Jurkat, Clone E6-1 (cell line): ENCODE measurements around the gene TRAFD1.
A peak's percentile ranks its signal among the peaks of the same experiment; 100 is the strongest.

Source experiments
- DNase-seq: peaks from one replicate; pipeline ENCODE4 v3.0.0-alpha.2; 2011; ENCODE audit warnings: low read depth, low spot score
- H3K4me3 ChIP-seq: 2 replicates; pipeline ENCODE4 v1.5.1; 2011; ENCODE audit warnings: mild to moderate bottlenecking, low read length, control low read depth, moderate library complexity

TRAFD1 gene

DNA sequence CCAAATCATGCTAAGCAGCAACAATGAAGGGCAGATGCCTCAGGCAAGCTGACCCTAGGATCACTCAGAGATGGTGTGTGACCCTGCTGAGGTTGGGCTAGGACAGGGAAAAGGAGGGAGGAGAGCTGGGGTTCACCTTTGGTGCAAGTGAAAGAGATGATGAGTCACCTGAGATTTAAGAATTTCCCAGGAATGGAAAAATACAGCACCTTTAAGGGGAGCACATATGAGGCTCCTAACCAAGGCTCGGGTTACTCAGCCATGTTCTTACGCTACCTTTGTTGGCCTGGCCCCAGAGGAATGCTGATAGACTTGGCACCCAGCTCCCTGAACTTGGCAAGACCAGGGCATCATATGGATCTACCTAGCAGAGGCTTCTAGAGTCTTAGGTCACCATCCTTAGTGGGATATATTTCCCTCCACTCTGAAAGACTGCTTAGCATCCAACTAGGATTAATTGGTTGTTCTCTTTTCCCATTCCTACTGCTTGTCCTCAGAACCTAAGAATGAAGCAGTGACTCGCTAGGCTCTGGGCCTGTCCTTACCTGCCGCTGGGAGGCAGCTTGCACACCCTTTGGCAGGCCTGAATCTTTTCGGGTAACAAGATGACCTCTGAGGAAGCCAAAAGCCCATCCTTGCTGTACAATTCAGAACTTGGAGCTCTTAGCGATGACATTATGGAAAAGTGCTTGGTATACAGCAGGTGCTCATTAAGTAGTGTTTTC, 12.8 kb upstream of the TRAFD1 start:
- H3K4me3 ChIP-seq: no peak overlapping the region
- DNase-seq: no peak

DNA sequence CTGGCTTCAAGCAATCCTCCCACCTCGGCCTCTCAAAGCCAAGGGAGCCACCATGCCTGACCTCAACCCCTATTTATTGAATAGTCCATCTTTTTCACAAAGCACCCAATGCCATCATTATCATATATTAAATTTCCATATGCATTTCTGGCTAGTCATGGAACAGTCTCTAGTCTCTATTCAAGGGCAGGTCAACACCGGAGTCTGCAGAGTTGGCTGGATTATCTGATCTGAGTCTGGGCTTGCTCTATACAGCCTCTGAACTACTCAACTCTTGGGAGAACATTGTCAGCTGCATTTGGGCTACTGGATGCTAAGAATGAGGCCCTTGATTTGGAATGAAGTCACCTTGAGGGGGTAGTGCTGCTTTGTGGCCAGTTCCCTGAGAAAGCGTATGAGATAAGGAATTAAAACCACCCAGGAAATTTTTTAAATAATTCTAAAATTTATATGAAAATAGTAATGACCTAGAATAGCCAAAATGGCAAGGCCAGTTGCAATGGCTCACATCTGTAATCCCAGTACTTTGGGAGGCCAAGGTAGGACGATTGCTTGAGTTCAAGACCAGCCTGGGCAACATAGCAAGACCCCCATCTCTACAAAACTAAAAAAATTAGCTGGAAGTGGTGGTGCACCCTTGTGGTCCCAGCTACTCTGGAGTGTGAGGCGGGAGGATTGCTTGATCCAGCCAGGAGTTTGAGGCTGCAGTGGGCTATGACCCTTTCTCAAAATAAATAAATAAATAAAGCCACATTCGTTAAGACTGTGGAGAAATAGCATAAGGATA, 9.9 kb upstream of the TRAFD1 start:
- H3K4me3 ChIP-seq: no peak overlapping the region
- DNase-seq: no peak

DNA sequence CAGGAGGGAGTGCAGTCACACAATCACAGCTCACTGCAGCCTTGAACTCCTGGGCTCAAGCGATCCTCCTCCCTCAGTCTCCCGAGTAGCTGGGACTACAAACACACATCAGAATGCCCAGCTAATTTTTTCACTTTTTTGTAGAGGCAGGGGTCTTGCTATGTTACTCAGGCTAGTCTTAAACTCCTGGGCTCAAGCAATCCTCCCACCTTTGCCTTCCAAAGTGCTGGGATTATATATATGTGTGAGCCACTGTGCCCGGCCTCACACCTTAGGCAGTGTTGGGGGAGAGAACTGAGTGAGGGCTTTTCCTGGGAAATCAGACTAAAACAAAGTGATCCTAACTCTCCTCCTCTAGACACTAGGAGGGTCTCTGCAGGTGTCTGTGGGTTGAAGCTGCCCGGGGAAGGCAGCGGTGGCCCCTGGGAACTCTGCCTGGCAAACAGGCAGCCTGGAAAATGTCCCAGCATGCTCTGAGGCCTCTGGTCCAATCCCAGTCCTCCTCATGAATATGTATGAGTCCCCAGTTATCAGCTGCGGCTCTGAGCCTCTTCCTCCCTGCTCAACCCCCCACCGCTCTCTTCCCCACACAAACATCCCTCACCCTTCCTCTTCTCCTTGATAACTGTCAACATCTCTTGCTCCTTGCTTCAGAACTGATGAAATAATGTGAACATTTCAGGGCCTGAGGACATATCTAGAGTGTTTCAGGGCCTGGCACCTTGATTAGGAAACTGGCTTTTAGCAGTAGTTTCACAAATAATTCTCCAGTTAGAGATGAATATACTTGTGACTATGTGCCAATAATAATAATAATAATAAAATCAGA, 8.9 kb upstream of the TRAFD1 start:
- no peak overlapping the region; the same call in 1 of the 2 replicates for H3K4me3 ChIP-seq
- DNase-seq: peak; percentile 65

DNA sequence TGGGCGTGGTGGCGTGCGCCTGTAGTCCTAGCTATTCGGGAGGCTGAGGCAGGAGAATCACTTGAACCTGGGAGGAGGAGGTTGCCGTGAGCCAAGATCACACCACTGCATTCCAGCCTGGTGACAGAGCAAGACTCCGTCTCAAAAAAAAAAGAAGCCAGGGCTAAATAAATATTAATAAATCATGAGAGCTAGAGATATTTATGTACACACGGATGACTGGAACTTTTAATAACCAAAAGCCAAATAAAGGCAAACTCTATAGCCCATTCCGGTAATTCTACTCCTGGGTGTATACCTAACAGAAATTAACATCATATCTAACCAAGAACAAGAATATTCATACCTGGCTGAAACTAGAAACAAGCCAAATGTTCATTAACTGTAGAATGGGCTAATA, 7.7 kb upstream of the TRAFD1 start:
- DNase-seq: no peak
- no peak overlapping the region for H3K4me3 ChIP-seq

DNA sequence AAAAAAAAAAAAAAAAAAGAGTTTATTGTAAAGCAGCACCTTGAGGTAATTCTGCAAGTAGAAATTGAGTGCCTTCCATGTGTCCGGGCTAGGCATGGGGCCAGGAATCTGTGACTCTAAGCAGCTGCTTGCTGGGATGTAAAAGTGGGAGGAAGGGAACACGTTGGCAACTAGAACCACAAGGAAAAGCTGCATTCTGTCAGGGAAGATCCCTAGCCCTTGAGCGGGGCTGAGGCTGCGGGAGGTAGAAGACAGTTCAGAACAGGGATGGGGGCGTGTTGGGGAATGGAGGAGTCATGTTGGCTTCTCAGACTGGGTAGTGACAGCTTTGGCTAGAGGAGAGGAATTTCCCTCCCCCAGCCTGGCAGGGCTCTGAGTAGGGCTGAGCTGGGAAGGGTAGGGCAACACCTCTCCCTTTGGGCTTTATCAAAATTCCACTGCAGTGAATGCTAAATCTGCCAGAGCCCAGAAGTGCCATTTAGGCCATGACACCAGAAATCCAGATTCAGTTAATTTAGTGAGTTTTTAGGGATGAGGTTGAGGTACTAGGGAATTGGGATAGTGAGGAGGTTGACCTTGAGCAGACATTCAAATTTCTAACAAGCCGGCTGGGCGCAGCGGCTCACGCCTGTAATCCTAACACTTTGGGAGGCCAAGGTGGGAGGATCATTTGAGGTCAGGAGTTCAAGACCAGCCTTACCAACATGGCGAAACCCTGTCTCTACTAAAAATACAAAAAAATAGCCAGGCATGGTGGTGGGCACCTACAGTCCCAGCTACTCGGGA, 3.4 kb upstream of the TRAFD1 start:
- DNase-seq: no peak
- no peak overlapping the region for H3K4me3 ChIP-seq

DNA sequence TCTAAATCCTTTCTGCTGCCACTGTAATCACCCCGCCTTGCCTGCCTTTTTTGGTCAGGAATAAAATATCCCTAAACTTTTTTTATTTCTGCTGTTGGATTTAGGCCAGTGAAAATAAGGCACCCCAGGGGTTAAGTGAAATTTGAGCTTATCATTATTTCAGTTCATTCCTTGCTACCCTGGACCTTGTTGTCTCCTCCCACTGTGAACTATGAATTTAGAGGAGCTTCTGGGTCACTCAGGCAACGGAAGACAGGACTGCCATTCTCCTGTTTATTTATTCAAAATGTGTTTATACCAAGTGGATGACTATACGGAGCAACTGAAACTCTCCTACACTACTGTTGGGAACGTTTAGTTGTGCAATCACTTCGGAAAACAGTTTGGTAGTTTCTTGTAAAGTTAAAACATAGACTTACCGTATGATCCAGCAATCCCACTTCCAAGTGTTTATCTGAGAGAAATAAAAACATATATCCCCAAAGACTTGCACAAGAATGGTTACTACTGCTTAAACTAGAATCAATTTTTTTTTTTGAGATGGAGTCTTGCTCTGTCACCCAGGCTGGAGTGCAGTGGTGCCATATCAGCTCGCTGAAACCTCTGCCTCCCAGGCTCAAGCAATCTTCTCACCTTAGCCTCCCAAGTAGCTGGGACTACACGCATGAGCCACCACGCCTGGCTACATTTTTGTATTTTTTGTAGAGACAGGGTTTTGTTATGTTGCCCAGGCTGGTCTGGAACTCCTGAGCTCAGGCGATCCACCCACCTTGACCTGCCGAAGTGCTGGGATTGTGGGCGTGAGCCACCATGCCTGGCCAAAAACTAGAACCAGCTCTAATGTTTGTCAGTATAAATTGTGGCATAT, 2.3 kb upstream of the TRAFD1 start:
- no peak for DNase-seq
- no peak overlapping the region for H3K4me3 ChIP-seq

DNA sequence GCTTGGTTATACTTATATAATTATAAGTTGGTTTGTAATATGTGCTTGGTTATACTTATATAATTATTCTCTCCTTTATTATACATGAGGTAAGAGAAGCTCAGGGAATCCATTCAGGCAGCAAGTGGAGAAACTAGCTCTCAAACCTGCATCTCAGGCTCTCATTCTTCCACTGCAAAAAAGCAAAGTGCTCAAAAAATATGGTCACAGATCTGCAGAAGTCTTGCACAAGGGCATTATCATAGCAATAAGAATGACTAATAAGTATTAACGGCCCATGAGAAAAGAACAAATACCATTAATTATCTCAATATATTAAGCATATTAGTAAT, 476 bp upstream of the TRAFD1 start:
- H3K4me3 ChIP-seq: no peak overlapping the region; the same call in 1 of the 2 replicates
- DNase-seq: no peak

DNA sequence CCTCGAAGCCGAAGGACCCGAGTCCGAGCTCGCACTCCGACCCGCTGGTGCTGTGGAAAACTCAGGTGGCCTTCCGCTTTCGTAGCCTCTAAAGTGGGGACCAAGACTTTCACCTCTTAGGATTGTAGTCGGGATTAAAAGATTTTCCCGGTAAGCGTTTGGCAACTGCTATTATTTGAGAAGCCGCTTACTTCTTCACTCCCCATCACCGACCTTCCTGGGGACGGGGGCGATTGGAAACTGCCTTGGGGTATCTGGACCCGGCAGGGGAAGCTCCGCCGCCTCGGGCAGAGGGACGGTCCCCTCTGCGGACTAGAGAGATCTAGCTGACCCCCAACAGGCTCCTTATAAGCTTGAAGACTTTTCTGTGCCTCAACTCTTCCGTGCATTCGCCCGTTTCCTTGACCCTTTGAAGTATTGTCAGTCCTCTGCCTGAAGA, 659 bp downstream of the TRAFD1 start:
- H3K4me3 ChIP-seq: peak overlapping the region; percentile 84
- DNase-seq: no peak

DNA sequence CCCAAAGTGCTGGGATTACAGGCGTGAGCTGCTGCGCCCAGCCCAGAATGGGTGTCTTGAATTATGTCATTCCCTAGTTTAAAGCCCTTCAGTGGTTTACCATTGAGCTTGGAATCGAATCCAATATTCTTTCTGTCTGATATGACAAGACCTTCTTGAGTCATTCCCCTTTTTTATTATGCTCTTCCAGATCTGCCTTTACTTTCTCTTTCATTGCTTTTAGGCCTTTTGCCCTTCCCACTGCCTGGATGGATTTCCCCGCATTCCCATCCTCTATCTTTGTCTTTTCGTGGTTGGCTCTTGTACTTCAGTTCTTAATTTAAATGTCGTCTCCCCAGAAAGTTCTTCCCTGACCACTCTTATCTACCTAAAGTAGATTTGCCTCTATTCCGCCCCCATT, 1.6 kb downstream of the TRAFD1 start:
- no peak overlapping the region for H3K4me3 ChIP-seq
- no peak for DNase-seq

DNA sequence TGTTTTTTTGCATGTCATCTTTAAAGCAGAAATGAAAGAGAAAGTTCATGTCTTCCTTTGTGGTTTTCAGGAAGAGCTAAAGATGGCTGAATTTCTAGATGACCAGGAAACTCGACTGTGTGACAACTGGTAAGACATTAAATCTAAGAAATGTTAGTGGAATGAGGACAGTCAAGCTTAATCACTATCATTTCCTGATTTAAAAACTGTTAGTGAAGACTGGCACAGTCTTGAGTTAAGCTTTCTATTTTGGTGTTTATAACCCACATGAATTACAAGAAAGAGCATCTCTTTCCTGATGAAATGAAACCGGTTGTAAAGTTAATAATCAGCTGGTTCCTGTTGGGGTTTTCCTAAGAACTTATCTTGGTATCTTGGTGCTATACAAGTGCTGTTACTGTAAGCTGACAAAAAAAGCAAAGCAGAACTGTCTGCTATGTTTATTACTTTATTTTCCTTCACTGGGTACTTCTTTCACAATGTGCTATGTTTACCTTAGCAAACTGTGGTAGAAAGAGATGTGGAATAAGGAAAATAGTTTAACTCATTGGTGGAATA, 5.2 kb downstream of the TRAFD1 start:
- peak overlapping the region; percentile 13; the same call in 1 of the 2 replicates for H3K4me3 ChIP-seq
- DNase-seq: peak; percentile 84

DNA sequence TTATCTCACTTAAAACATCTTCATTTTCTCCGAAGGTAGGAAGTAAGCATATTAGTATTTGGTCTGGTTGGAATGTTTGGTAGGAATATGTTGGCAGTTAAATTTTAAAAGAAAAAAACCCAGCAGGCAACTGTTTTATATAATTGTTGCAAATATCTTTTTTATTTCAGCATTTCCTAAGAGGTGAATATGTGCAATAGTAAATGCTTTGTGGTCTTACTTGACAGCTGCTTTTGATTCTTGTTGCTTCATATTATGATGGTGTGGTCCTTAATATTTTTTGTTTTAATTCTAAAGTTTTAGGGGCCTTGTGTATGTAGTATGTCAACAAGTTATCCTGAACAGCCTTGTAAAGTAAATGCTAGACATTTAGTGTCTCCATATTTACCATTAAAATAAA, 6.3 kb downstream of the TRAFD1 start:
- no peak for DNase-seq
- H3K4me3 ChIP-seq: no peak overlapping the region

DNA sequence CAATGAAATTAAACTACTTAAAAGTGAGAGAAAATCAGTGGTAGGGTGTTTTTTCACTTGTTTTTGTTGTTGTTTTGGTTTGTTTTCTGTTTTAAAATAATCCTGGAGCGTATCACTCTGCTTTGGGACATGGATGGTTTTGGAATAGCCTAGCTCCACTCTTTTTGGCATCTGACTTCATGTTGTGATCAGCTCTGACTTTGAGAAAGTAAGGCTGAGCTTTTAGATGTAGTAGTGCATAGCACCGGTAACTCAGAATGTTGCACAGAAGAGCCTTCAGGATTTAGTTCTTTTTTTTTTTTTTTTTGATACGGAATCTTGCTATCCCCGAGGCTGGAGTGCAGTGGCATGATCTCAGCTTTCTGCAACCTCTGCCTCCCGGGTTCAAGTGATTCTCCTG, 8.1 kb downstream of the TRAFD1 start:
- no peak for DNase-seq
- H3K4me3 ChIP-seq: no peak overlapping the region

DNA sequence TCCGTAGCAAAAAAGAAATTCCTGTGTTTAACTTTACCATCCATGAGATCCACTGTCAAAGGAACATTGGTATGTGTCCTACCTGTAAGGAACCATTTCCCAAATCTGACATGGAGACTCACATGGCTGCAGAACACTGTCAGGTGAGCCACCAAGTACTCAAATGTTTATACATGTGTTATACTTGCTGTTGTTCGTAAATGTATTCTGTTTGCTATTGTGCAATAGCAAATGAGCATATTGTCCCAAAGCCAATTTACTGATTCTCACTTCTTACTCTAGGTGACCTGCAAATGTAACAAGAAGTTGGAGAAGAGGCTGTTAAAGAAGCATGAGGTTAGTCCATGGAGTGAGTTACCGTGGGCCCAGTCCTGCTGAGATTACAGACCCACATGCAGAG, 9.4 kb downstream of the TRAFD1 start:
- H3K4me3 ChIP-seq: no peak overlapping the region
- no peak for DNase-seq

DNA sequence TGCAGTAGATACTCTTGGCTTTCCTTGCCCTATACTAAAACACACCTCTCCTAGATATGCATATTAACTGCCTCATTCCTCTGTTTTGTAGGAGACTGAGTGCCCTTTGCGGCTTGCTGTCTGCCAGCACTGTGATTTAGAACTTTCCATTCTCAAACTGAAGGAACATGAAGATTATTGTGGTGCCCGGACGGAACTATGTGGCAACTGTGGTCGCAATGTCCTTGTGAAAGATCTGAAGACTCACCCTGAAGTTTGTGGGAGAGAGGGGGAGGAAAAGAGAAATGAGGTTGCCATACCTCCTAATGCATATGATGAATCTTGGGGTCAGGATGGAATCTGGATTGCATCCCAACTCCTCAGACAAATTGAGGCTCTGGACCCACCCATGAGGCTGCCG, 15.4 kb downstream of the TRAFD1 start:
- H3K4me3 ChIP-seq: no peak overlapping the region
- no peak for DNase-seq

DNA sequence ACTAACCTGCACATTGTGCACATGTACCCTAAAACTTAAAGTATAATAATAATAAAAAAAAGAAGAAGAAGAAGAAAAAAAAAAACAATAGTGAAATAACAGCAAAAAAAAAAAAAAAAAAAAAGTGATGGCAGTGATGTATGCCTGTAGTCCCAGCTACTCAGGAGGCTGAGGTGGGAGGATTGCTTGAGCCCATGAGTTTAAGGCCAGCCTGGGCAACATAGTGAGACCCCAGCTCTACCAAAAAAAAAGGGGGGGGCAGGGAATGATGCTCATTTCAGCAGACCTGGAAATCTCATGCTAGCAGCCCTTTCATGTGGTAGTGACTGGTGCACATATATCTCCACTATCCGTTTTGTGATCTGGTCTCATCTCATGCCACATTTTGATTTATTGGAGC, 20.8 kb downstream of the TRAFD1 start:
- DNase-seq: no peak

DNA sequence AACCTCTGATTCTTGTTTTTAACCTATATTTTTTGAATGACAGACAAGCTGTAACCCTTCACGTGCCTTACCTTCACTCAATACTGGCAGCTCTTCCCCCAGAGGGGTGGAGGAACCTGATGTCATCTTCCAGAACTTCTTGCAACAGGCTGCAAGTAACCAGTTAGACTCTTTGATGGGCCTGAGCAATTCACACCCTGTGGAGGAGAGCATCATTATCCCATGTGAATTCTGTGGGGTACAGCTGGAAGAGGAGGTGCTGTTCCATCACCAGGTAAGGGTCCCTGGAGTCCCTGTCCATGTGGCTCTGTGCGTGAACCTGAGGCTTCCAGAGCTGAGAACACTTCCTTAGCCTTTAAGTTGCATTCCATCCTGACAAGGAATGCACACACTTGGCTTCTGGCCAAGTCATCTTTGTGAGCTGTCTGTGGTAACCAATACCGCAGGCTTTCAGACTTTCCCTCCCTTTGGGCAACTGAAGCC, 22.7 kb downstream of the TRAFD1 start:
- peak; percentile 17 for DNase-seq
- no peak overlapping the region for H3K4me3 ChIP-seq

More for the DNA sequence above, 20.8 kb downstream of the TRAFD1 start:
- H3K4me3 ChIP-seq: no peak overlapping the region

DNA sequence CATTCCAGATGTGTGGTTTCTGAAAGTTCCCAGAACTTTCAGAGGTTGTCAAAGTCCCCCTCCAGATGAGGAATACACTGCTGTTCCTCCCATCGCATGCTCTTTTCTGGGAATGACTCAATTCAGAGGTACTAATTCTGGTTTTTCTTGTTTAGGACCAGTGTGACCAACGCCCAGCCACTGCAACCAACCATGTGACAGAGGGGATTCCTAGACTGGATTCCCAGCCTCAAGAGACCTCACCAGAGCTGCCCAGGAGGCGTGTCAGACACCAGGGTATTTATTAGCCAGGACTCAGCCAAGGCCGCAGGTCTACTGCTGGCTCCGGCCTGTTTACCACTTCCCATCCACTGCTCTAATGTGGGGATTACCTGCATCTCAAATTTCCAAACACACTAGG, 24.2 kb downstream of the TRAFD1 start:
- no peak for DNase-seq
- no peak overlapping the region for H3K4me3 ChIP-seq
